GM12872 (cell line): ENCODE data around the gene CARD19.

Source experiments
- CTCF ChIP-seq: IDR thresholded peaks from 3 replicates; pipeline ENCODE4 v1.5.1; 2011; ENCODE audit warnings: low read depth, mild to moderate bottlenecking, low read length, moderate library complexity; ENCODE audit not compliant: insufficient read depth

Gene CARD19, protein sequence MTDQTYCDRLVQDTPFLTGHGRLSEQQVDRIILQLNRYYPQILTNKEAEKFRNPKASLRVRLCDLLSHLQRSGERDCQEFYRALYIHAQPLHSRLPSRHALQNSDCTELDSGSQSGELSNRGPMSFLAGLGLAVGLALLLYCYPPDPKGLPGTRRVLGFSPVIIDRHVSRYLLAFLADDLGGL

DNA sequence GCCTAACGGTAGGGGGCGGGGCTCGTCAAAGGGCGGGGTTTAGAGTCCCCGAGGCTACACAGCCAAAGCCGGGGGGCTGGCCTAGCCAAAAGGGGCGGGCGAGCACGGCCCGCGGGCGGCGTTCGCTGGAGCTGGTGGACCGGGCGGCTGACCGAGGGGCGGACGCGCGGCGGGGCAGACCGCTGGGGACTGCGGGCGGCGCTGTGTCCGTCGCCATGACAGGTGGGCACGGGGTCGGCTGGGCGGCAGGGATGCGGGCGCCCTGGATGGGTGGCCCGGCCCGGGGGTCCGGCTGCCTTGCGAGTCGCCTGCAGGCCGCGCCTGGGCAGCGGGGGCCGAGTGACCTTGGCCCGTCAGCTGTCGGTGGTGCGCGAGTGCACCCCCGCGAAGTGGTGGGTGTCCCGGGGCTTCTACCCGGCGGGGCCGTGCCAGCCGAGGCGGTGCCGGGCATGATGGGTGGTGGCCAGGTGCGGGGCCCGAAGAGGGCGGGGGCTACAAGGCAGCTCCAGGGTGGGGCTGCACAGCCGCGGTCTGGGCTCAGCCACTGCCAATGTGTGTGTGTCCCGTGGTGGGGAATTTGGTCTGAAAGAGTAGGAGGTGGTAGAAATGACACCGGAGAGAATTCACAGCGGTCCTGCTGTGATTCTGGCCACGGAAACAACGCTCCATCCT, at the start of gene CARD19:
Gene CARD19 (plus strand): TSS at position 87 of the 672 bp plus-strand sequence. CDS start 129 bp downstream, at position 216.
- TF ChIP-seq CTCF: no peak

DNA sequence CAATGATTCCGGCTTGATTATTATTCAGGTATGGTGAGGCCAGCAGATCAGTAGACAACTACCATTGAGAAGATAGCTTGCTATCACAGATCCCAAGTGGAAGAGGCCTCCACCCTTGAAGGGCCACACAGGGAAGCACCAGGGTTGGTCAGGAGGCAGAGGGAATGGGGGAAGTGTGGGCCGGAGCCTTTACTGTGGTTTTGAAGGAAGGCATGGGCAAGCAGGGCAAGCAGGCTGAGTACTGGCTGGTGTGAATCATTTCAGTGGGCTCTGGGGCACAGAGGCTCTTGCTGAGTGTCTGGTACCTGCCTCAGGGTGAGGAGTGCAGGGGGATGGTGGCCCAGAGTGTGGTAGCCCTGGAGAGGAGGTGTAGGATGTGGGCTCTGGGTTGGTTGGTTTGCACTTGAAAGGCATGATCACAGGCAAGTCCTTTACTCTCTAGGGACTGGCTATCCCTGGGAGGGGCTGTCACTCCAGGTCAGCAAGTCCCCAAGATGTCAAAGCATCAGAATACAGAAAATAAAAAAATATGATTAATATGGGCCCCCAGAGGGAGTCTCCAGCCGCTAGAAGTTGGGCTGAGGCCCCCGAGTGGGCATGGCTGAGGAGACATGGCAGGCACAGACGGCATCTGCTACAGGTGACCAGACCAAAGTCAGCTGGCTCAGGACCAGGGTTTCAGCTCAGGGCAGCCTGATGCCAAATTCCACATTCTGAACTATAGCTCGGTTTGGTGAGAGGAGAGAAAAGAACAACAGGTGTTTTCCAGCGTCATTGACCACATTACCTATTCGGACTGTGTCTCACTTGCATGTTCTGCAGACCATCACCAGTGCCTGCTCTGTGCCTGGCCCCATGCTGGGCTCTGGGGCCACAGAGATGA, 47.2 kb upstream of the CARD19 start:
- no peak for TF ChIP-seq CTCF

GRCh38 chr9:93049491-93049890, 46.5 kb upstream of the CARD19 start:
- TF ChIP-seq CTCF: no peak

GRCh38 chr9:93050231-93050630, 45.8 kb upstream of the CARD19 start:
- TF ChIP-seq CTCF: no peak

- TF ChIP-seq CTCF: no peak
Measured at GRCh38 chr9:93051680-93052089, 44.3 kb upstream of the CARD19 start.

- TF ChIP-seq CTCF: no peak
Measured at GRCh38 chr9:93052791-93053540, 43.1 kb upstream of the CARD19 start.
